Activated CD4-positive, alpha-beta memory T cell treated with anti-CD3 and anti-CD28 coated beads for 36 hours (primary cell): ENCODE measurements around the gene SIGMAR1. TPM values are rescaled to one million over a fixed set of nuclear protein-coding genes. Genes with fewer than 3 reads are reported as not detected.

ENCODE experiments used
- CTCF ChIA-PET: fragments of 350-600 bp; sonication (Branson Sonifier 250); formaldehyde crosslinking; loops from one replicate; lab custom pipeline; 2021; ENCODE audit warnings: antibody characterized with exemption, inconsistent platforms; lab: Charles Lee
- POLR2A ChIA-PET: fragments of 350-600 bp; sonication (Branson Sonifier 250); formaldehyde crosslinking; loops from one replicate; lab custom pipeline; 2021; ENCODE audit warnings: antibody characterized with exemption; lab: Charles Lee
- DNase-seq: peaks from one replicate; pipeline ENCODE4 v3.0.0-alpha.2; 2020
- H3K27ac Mint-ChIP-seq: one replicate; pipeline ENCODE4 v1.8.0; 2021; ENCODE audit warnings: mixed read lengths
- H3K27me3 Mint-ChIP-seq: one replicate; pipeline ENCODE4 v1.8.0; 2021; ENCODE audit warnings: mixed read lengths
- H3K36me3 Mint-ChIP-seq: one replicate; pipeline ENCODE4 v1.8.0; 2021; ENCODE audit warnings: mixed read lengths
- H3K4me1 Mint-ChIP-seq: one replicate; pipeline ENCODE4 v1.8.0; 2021; ENCODE audit warnings: low read depth, mixed read lengths
- H3K4me3 Mint-ChIP-seq: one replicate; pipeline ENCODE4 v1.8.0; 2021; ENCODE audit warnings: mild to moderate bottlenecking, mixed read lengths
- H3K9me3 Mint-ChIP-seq: one replicate; pipeline ENCODE4 v1.8.0; 2021; ENCODE audit warnings: mixed read lengths
- intact Hi-C: fragments of 100-400 bp; cut with micrococcal nuclease; formaldehyde crosslinking; loops from one replicate; pipeline ENCODE4 v1.15.1; 2023
- total RNA-seq, 2 experiments: library from RNA; stranded (reverse); gene quantifications; one replicate each; pipeline ENCODE4 v1.2.3, GENCODE V29; 2021

The SIGMAR1 gene
- total RNA-seq, 2 experiments from 2014 or later = 65.9 to 67.6 TPM

GRCh38 chr9:34653151-34654072 is 15.8 kb upstream of the SIGMAR1 start:
- POLR2A ChIA-PET = no interaction called here

GRCh38 chr9:34652602-34653000 is 15.0 kb upstream of the SIGMAR1 start:
- Mint-ChIP-seq H3K4me1 (peaks cover 33% of the 10 kb centered on the region), H3K36me3 (peaks cover 26% of the 10 kb centered on the region), H3K27ac (peak overlapping the region; percentile 44), H3K9me3 (no peaks in the 10 kb centered on the region), H3K27me3 (no peaks in the 10 kb centered on the region), H3K4me3 (no peak overlapping the region)
- ChIA-PET POLR2A (interaction anchor here (1.5 kb wide), 1 partner anchor 12 kb away, joined by 3 read pairs; no protein-coding TSS in a partner anchor), CTCF (interaction anchor here (0.9 to 1.0 kb wide), 2 partner anchors 19 to 50 kb away, joined by 3 read pairs; no protein-coding TSS in a partner anchor)
- DNase-seq = no peak
- intact Hi-C loops = no loop called here

More at GRCh38 chr9:34653151-34654072, 15.8 kb upstream of the SIGMAR1 start:
- intact Hi-C loops = no loop called here
- DNase-seq = no peak
- no peaks in the 10 kb centered on the region for H3K27me3 Mint-ChIP-seq
- no peak overlapping the region for H3K4me3 Mint-ChIP-seq
- peaks cover 25% of the 10 kb centered on the region for H3K4me1 Mint-ChIP-seq
- H3K36me3 Mint-ChIP-seq = peaks cover 18% of the 10 kb centered on the region
- CTCF ChIA-PET = interaction anchor here (0.9 kb wide), 1 partner anchor 20 kb away, joined by 3 read pairs; no protein-coding TSS in a partner anchor
- no peak overlapping the region for H3K27ac Mint-ChIP-seq
- no peaks in the 10 kb centered on the region for H3K9me3 Mint-ChIP-seq

DNA sequence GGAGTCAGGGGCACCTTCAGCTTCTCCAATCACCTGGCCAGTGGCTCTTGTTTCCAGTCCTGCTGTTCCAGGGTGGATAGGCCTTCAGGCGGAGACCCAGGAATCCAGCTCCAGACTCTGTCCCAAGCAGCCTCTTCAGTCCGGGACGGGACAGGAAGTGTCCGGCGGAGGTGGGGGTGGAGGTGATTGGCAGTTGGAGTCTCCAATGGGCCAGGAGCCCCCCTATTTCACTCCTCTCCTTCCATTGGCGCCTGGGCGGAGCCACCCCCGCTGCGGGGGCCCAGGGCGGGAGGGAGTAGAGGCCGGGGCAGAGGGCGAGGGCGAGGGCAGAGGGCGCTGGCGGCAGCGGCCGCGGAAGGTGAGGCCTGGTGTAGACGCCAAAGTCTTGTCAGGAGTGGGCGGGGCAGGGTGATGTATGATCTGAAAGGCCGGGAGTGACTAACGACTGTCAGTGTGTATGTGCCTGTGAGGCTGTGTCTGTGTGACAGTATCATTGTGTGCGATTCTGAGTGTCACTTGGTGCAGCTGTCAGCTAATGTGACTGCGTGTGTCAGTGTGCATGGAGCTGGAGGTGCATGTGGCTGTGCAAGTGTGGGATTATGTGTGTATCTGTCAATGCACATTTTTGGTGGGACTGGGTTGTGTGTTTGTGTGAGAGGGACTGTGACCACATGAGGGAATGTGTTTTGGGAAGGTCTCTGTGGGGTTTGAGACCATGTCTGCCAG is 14.5 kb upstream of the SIGMAR1 start, which contains the start of gene IL11RA:
TSS of gene IL11RA (plus strand) at position 310 of the 726 bp plus-strand sequence. CDS start 3,033 bp downstream, outside the sequence.
- POLR2A ChIA-PET = interaction anchor here (1.5 kb wide), 1 partner anchor 13 kb away, joined by 3 read pairs; no protein-coding TSS in a partner anchor
- H3K27me3 Mint-ChIP-seq = no peaks in the 10 kb centered on the region
- intact Hi-C loops = no loop called here
- H3K4me3 Mint-ChIP-seq = peak within 1 kb of the TSS; percentile 16
- H3K9me3 Mint-ChIP-seq = no peaks in the 10 kb centered on the region
- peaks cover 36% of the 10 kb centered on the region for H3K4me1 Mint-ChIP-seq
- peaks cover 29% of the 10 kb centered on the region for H3K36me3 Mint-ChIP-seq
- peak within 1 kb of the TSS; percentile 44 for H3K27ac Mint-ChIP-seq
- CTCF ChIA-PET = interaction anchor here (0.9 to 1.0 kb wide), 2 partner anchors 18 to 50 kb away, joined by 3 read pairs; no protein-coding TSS in a partner anchor
- peak; percentile 79 for DNase-seq

DNA sequence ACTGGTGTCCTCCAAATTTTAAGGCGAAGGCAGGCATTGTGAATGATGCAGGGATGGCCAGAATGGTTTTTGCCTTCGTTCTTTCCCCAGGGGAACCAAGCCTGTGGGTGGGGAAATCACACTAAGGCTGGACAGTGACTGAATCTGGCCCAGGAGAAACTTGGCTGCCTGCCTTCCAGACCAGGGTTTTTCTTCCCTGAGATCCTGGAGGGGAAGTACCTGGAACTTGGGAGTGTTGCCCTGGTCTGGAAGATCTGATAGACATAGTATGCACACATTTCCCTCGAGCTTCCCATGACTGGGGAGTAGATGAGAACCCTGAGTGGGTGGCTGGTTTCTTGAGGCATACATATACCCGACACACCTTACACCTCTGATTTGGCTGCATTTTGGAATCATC is 13.7 kb upstream of the SIGMAR1 start:
- Mint-ChIP-seq H3K27ac (no peak overlapping the region), H3K9me3 (no peaks in the 10 kb centered on the region), H3K27me3 (no peaks in the 10 kb centered on the region), H3K4me3 (no peak overlapping the region), H3K4me1 (peaks cover 38% of the 10 kb centered on the region), H3K36me3 (peaks cover 29% of the 10 kb centered on the region)
- intact Hi-C loops = no loop called here
- POLR2A ChIA-PET = interaction anchor here (1.5 kb wide), 1 partner anchor 14 kb away, joined by 3 read pairs; no protein-coding TSS in a partner anchor
- DNase-seq = no peak
- CTCF ChIA-PET = interaction anchor here (1.3 kb wide), 1 partner anchor 51 kb away, joined by 6 read pairs; no protein-coding TSS in a partner anchor

GRCh38 chr9:34650816-34651215 is 13.2 kb upstream of the SIGMAR1 start:
- H3K36me3 Mint-ChIP-seq = peaks cover 29% of the 10 kb centered on the region
- H3K9me3 Mint-ChIP-seq = no peaks in the 10 kb centered on the region
- CTCF ChIA-PET = interaction anchor here (0.5 to 1.3 kb wide), 2 partner anchors 52 to 359 kb away, joined by 3 to 6 read pairs; no protein-coding TSS in a partner anchor
- DNase-seq = no peak
- H3K4me3 Mint-ChIP-seq = no peak overlapping the region
- intact Hi-C loops = no loop called here
- H3K27me3 Mint-ChIP-seq = no peaks in the 10 kb centered on the region
- no peak overlapping the region for H3K27ac Mint-ChIP-seq
- POLR2A ChIA-PET = no interaction called here
- H3K4me1 Mint-ChIP-seq = peaks cover 43% of the 10 kb centered on the region

DNA sequence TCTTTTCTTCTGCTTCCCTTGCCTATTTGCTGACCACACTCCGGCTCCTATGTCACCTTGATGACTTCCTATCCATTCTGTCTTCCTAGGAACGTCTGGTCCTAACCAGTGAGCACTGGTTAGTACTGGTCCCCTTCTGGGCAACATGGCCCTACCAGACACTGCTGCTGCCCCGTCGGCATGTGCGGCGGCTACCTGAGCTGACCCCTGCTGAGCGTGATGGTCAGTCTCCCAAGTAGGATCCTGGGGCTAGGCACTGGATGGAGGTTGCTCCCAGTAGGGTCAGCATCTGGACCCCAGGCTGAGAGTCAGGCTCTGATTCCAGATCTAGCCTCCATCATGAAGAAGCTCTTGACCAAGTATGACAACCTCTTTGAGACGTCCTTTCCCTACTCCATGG is 11.1 kb upstream of the SIGMAR1 start:
- Mint-ChIP-seq H3K4me3 (peak overlapping the region; percentile 11), H3K9me3 (no peaks in the 10 kb centered on the region), H3K4me1 (peaks cover 44% of the 10 kb centered on the region), H3K27me3 (no peaks in the 10 kb centered on the region), H3K36me3 (peaks cover 29% of the 10 kb centered on the region), H3K27ac (no peak overlapping the region)
- CTCF ChIA-PET = interaction anchor here (1.4 to 4.2 kb wide), 3 partner anchors 13 to 54 kb away, joined by 5 to 104 read pairs (median 8); partner anchors contain the start of gene SIGMAR1
- no peak for DNase-seq
- POLR2A ChIA-PET = interaction anchor here (0.8 to 1.3 kb wide), 2 partner anchors 10 to 13 kb away, joined by 3 to 4 read pairs; no protein-coding TSS in a partner anchor
- intact Hi-C loops = no loop called here

- peaks cover 37% of the 10 kb centered on the region for H3K4me1 Mint-ChIP-seq
- peak overlapping the region; percentile 86 for H3K4me3 Mint-ChIP-seq
- no peaks in the 10 kb centered on the region for H3K9me3 Mint-ChIP-seq
- H3K36me3 Mint-ChIP-seq = peaks cover 29% of the 10 kb centered on the region
- H3K27ac Mint-ChIP-seq = peak overlapping the region; percentile 84
- peak; percentile 50 for DNase-seq
- CTCF ChIA-PET = interaction anchor here (0.7 to 4.2 kb wide), 8 partner anchors 9 to 56 kb away, joined by 3 to 104 read pairs (median 10); partner anchors contain the start of genes CCL27, DCTN3 and SIGMAR1
- POLR2A ChIA-PET = interaction anchor here (0.8 to 2.0 kb wide), 3 partner anchors 10 to 17 kb away, joined by 3 to 42 read pairs (median 5); partner anchors contain the start of gene SIGMAR1
- intact Hi-C loops = loop anchor here (1.0 kb wide), 1 partner anchor 35 kb away; the partner anchor contains the start of gene RPP25L
- H3K27me3 Mint-ChIP-seq = no peaks in the 10 kb centered on the region
These were observed 10.1 kb upstream of the SIGMAR1 start for GRCh38 chr9:34647651-34648050.

DNA sequence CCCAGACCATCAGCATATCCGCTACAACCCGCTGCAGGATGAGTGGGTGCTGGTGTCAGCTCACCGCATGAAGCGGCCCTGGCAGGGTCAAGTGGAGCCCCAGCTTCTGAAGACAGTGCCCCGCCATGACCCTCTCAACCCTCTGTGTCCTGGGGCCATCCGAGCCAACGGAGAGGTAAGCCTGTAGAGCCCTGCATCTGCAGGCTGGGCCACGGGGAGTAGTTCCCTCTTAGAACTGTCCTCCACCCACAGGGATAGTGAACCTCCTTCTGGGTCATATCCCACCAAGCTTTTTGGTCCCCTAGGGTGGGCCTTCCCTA is 9.5 kb upstream of the SIGMAR1 start:
- intact Hi-C loops = loop anchor here (1.0 kb wide), 1 partner anchor 35 kb away; the partner anchor contains the start of gene RPP25L
- no peak for DNase-seq

GRCh38 chr9:34646211-34647083 is 8.9 kb upstream of the SIGMAR1 start, which contains the start of gene GALT:
Gene GALT, plus strand, starts transcription at chr9:34646675. Its CDS starts 30 bp downstream, at chr9:34646705.
- Mint-ChIP-seq H3K9me3 (no peaks in the 10 kb centered on the region), H3K4me3 (peak within 1 kb of the TSS; percentile 86), H3K27ac (peak within 1 kb of the TSS; percentile 84), H3K36me3 (peaks cover 27% of the 10 kb centered on the region), H3K27me3 (no peaks in the 10 kb centered on the region), H3K4me1 (peaks cover 28% of the 10 kb centered on the region)
- intact Hi-C loops = loop anchor here (1.0 kb wide), 3 partner anchors 8 to 34 kb away; partner anchors contain the start of gene RPP25L
- ChIA-PET POLR2A (interaction anchor here (0.8 to 2.0 kb wide), 5 partner anchors 9 to 188 kb away, joined by 3 to 42 read pairs (median 4); partner anchors contain the start of genes DNAI1, FAM219A and SIGMAR1), CTCF (interaction anchor here (1.0 to 4.2 kb wide), 14 partner anchors 10 to 56 kb away, joined by 3 to 104 read pairs (median 7); partner anchors contain the start of genes CCL27, DCTN3, RPP25L and SIGMAR1)
- DNase-seq = peak; percentile 99

More for the DNA sequence above, 9.5 kb upstream of the SIGMAR1 start:
- Mint-ChIP-seq H3K27me3 (no peaks in the 10 kb centered on the region), H3K9me3 (no peaks in the 10 kb centered on the region), H3K27ac (peak overlapping the region; percentile 84), H3K4me1 (peaks cover 31% of the 10 kb centered on the region), H3K36me3 (peaks cover 27% of the 10 kb centered on the region), H3K4me3 (peak overlapping the region; percentile 86)
- CTCF ChIA-PET = interaction anchor here (1.0 to 4.2 kb wide), 13 partner anchors 10 to 56 kb away, joined by 3 to 104 read pairs (median 8); partner anchors contain the start of genes CCL27, DCTN3, RPP25L and SIGMAR1
- POLR2A ChIA-PET = interaction anchor here (0.8 to 2.0 kb wide), 5 partner anchors 9 to 188 kb away, joined by 3 to 42 read pairs (median 4); partner anchors contain the start of genes DNAI1, FAM219A and SIGMAR1

- H3K4me3 Mint-ChIP-seq = no peak overlapping the region
- peaks cover 24% of the 10 kb centered on the region for H3K36me3 Mint-ChIP-seq
- intact Hi-C loops = no loop called here
- ChIA-PET CTCF (interaction anchor here (0.7 to 3.0 kb wide), 4 partner anchors 11 to 266 kb away, joined by 3 to 26 read pairs (median 5); no protein-coding TSS in a partner anchor), POLR2A (no interaction called here)
- H3K27ac Mint-ChIP-seq = no peak overlapping the region
- no peaks in the 10 kb centered on the region for H3K27me3 Mint-ChIP-seq
- no peak for DNase-seq
- H3K9me3 Mint-ChIP-seq = no peaks in the 10 kb centered on the region
- peaks cover 27% of the 10 kb centered on the region for H3K4me1 Mint-ChIP-seq
These were observed 7.3 kb upstream of the SIGMAR1 start for GRCh38 chr9:34644766-34645314.
